IMR-90 (cell line): ENCODE data around the gene CLTA. TPM values are rescaled to one million over a fixed set of nuclear protein-coding genes. Genes with fewer than 3 reads are reported as not detected.

Experiments
- ATAC-seq: fragments of 200-7000 bp; cut with Tn5 transposase; 2 replicates; pipeline ENCODE4 v1.9.1; 2020; ENCODE audit warnings: low read depth, mild to moderate bottlenecking, moderate library complexity
- BruUV-seq: library from RNA; stranded (reverse); fragments of 400-500 nt; replicated peaks from 2 replicates; lab custom pipeline; 2021; lab: Mats Ljungman, UMichigan
- CTCF ChIA-PET: fragments of 300-600 bp; formaldehyde crosslinking; extraction: SDS; loops from one replicate; lab custom pipeline; 2021; ENCODE audit warnings: antibody characterized with exemption; lab: Yijun Ruan, JAX
- POLR2A ChIA-PET: fragments of 300-600 bp; sonication (Branson Sonifier 250); formaldehyde crosslinking; loops from one replicate; lab custom pipeline; 2022; ENCODE audit warnings: antibody characterized with exemption; ENCODE audit not compliant: unreplicated experiment; lab: Charles Lee
- DNase-seq: peaks from one replicate; pipeline ENCODE4 v3.0.0; 2013
- H2AFZ ChIP-seq: replicated peaks from 2 replicates; pipeline ENCODE3; 2013; ENCODE audit warnings: low read length, mild to moderate bottlenecking; ENCODE audit not compliant: poor library complexity
- H2AK5ac ChIP-seq: 2 replicates; pipeline ENCODE4 v1.6.1; 2013; ENCODE audit warnings: low read depth, low read length, inconsistent platforms
- H2AK9ac ChIP-seq: replicated peaks from 2 replicates; pipeline ENCODE3; 2013; ENCODE audit warnings: mild to moderate bottlenecking, low read depth, low read length, moderate library complexity; ENCODE audit not compliant: poor library complexity
- H2BK120ac ChIP-seq: 2 replicates; pipeline ENCODE4 v1.6.1; 2013; ENCODE audit warnings: low read depth, low read length, inconsistent platforms
- H2BK15ac ChIP-seq: 3 replicates; pipeline ENCODE4 v1.6.1; 2013; ENCODE audit warnings: low read depth, low read length, inconsistent platforms
- H2BK20ac ChIP-seq: 2 replicates; pipeline ENCODE4 v1.6.1; 2013; ENCODE audit warnings: low read depth, mild to moderate bottlenecking, inconsistent platforms, low read length, moderate library complexity
- H2BK5ac ChIP-seq: 2 replicates; pipeline ENCODE4 v1.6.1; 2013; ENCODE audit warnings: mild to moderate bottlenecking, low read depth, low read length, inconsistent platforms; ENCODE audit not compliant: poor library complexity, severe bottlenecking
- H3K14ac ChIP-seq: replicated peaks from 2 replicates; pipeline ENCODE4 v1.6.1; 2013; ENCODE audit warnings: low read depth, low read length, inconsistent platforms
- H3K18ac ChIP-seq: 2 replicates; pipeline ENCODE4 v1.6.1; 2013; ENCODE audit warnings: low read depth, low read length, control low read depth
- H3K23ac ChIP-seq: 2 replicates; pipeline ENCODE4 v1.6.1; 2013; ENCODE audit warnings: low read depth, low read length, inconsistent platforms
- H3K27ac ChIP-seq: 2 replicates; pipeline ENCODE4 v1.5.1; 2013; ENCODE audit warnings: mild to moderate bottlenecking, control low read depth, low read length; ENCODE audit not compliant: insufficient read depth
- H3K27me3 ChIP-seq: 2 replicates; pipeline ENCODE4 v1.6.1; 2013; ENCODE audit warnings: low read length; ENCODE audit not compliant: control insufficient read depth, insufficient read depth
- H3K36me3 ChIP-seq: 2 replicates; pipeline ENCODE4 v1.6.1; 2013; ENCODE audit warnings: low read length, mixed read lengths; ENCODE audit not compliant: control insufficient read depth, insufficient read depth
- H3K4ac ChIP-seq: 2 replicates; pipeline ENCODE4 v1.6.1; 2013; ENCODE audit warnings: low read depth, low read length, inconsistent platforms
- H3K4me1 ChIP-seq: 2 replicates; pipeline ENCODE4 v1.6.1; 2013; ENCODE audit warnings: low read length, mixed read lengths; ENCODE audit not compliant: control insufficient read depth, insufficient read depth
- H3K4me2 ChIP-seq: 2 replicates; pipeline ENCODE4 v1.6.1; 2013; ENCODE audit warnings: low read depth, mild to moderate bottlenecking, control low read depth, low read length, moderate library complexity
- H3K4me3 ChIP-seq: 2 replicates; pipeline ENCODE4 v1.5.1; 2013; ENCODE audit warnings: low read depth, mild to moderate bottlenecking, control low read depth, low read length, moderate library complexity; ENCODE audit not compliant: insufficient read depth
- H3K56ac ChIP-seq: 2 replicates; pipeline ENCODE4 v1.6.1; 2013; ENCODE audit warnings: low read length, inconsistent platforms; ENCODE audit not compliant: insufficient read depth; ENCODE audit errors: extremely low read depth
- H3K79me1 ChIP-seq, 2 experiments: 2 replicates each; pipeline ENCODE4 v1.6.1; 2013; ENCODE audit warnings: low read length in 2 of 2, inconsistent platforms in 1 of 2, low read depth in 1 of 2
- H3K9ac ChIP-seq: 2 replicates; pipeline ENCODE4 v1.6.1; 2013; ENCODE audit warnings: low read depth, low read length, control low read depth
- H3K9me1 ChIP-seq: 2 replicates; pipeline ENCODE4 v1.6.1; 2013; ENCODE audit warnings: low read length, inconsistent platforms; ENCODE audit not compliant: insufficient read depth
- H3K9me3 ChIP-seq: 2 replicates; pipeline ENCODE4 v1.6.1; 2013; ENCODE audit warnings: low read length; ENCODE audit not compliant: control insufficient read depth, insufficient read depth
- H4K20me1 ChIP-seq: 2 replicates; pipeline ENCODE4 v1.6.1; 2013; ENCODE audit warnings: low read length, inconsistent platforms; ENCODE audit not compliant: insufficient read depth
- H4K5ac ChIP-seq: 2 replicates; pipeline ENCODE4 v1.6.1; 2013; ENCODE audit warnings: mild to moderate bottlenecking, low read depth, low read length, control low read depth
- H4K8ac ChIP-seq, 2 experiments: 2 replicates each; pipeline ENCODE4 v1.6.1; 2013; ENCODE audit warnings: low read depth in 2 of 2, low read length in 2 of 2, control low read depth in 1 of 2, inconsistent platforms in 1 of 2
- H4K91ac ChIP-seq: 2 replicates; pipeline ENCODE4 v1.6.1; 2013; ENCODE audit warnings: low read depth, low read length, inconsistent platforms; ENCODE audit not compliant: insufficient read depth
- BHLHE40 ChIP-seq: fragments of 150-350 bp; IDR thresholded peaks from 2 replicates; pipeline ENCODE4 v1.6.1; 2016; ENCODE audit warnings: mild to moderate bottlenecking, low read depth, low read length
- CEBPB ChIP-seq: IDR thresholded peaks from 2 replicates; pipeline ENCODE4 v1.6.1; 2012; ENCODE audit warnings: low read depth, low read length, improper control_type of control experiment
- CHD1 ChIP-seq: IDR thresholded peaks from 2 replicates; pipeline ENCODE4 v1.6.1; 2012; ENCODE audit warnings: low read depth, low read length, improper control_type of control experiment
- CTCF ChIP-seq: conservative IDR thresholded peaks from 2 replicates; pipeline ENCODE4 v1.5.1; 2012; ENCODE audit warnings: mild to moderate bottlenecking, low read depth, low read length, improper control_type of control experiment
- ELK1 ChIP-seq: fragments of 150-350 bp; IDR thresholded peaks from 2 replicates; pipeline ENCODE4 v1.6.1; 2016; ENCODE audit warnings: low read depth, mild to moderate bottlenecking, low read length, moderate library complexity, borderline replicate concordance
- FOS ChIP-seq: fragments of 150-350 bp; IDR thresholded peaks from 2 replicates; pipeline ENCODE4 v1.6.1; 2016; ENCODE audit warnings: low read depth, low read length
- MAFK ChIP-seq: IDR thresholded peaks from 2 replicates; pipeline ENCODE4 v1.6.1; 2012; ENCODE audit warnings: low read depth, low read length, improper control_type of control experiment
- MAZ ChIP-seq: IDR thresholded peaks from 2 replicates; pipeline ENCODE4 v1.6.1; 2012; ENCODE audit warnings: low read depth, mild to moderate bottlenecking, low read length, improper control_type of control experiment, moderate library complexity, borderline replicate concordance
- MXI1 ChIP-seq: IDR thresholded peaks from 2 replicates; pipeline ENCODE4 v1.6.1; 2012; ENCODE audit warnings: low read depth, mild to moderate bottlenecking, low read length, moderate library complexity, borderline replicate concordance
- NFE2L2 ChIP-seq: fragments of 150-350 bp; IDR thresholded peaks from 2 replicates; pipeline ENCODE4 v1.6.1; 2016; ENCODE audit warnings: low read depth, mild to moderate bottlenecking, low read length
- POLR2A ChIP-seq: IDR thresholded peaks from 2 replicates; pipeline ENCODE4 v1.6.1; 2012; ENCODE audit warnings: mild to moderate bottlenecking, low read depth, low read length
- RCOR1 ChIP-seq: IDR thresholded peaks from 2 replicates; pipeline ENCODE4 v1.6.1; 2012; ENCODE audit warnings: mild to moderate bottlenecking, low read length, improper control_type of control experiment; ENCODE audit not compliant: insufficient replicate concordance
- RFX5 ChIP-seq: IDR thresholded peaks from 2 replicates; pipeline ENCODE4 v1.8.0; 2012; ENCODE audit warnings: low read depth, mild to moderate bottlenecking, low read length, moderate library complexity
- SMC3 ChIP-seq: fragments of 150-350 bp; IDR thresholded peaks from 2 replicates; pipeline ENCODE4 v1.6.1; 2016; ENCODE audit warnings: low read depth, mild to moderate bottlenecking, antibody characterized with exemption, low read length, moderate library complexity
- USF2 ChIP-seq: fragments of 150-350 bp; IDR thresholded peaks from 2 replicates; pipeline ENCODE4 v1.6.1; 2017; ENCODE audit warnings: mild to moderate bottlenecking, antibody characterized with exemption, low read length, low read depth
- WGBS, 2 experiments: methylation state at CpG; one replicate each; pipeline versions ENCODE4 v1.1.5 to v1.1.7; 2013; ENCODE audit warnings: missing lambda C conversion rate in 2 of 2; ENCODE audit not compliant: insufficient read length in 1 of 2; ENCODE audit errors: extremely low coverage in 2 of 2; 5-methylcytosine and 5-hydroxymethylcytosine counted together
- dilution Hi-C: fragments of 300-500 bp; cut with HindIII; formaldehyde crosslinking; loops from one replicate; pipeline ENCODE4 v1.14.3; 2018; ENCODE audit warnings: low sequenced_read_pairs; ENCODE audit not compliant: unreplicated experiment
- in situ Hi-C: fragments of 300-500 bp; cut with MboI; formaldehyde crosslinking; loops from 3 replicates; pipeline ENCODE4 v1.14.3; 2019; ENCODE audit warnings: low sequenced_read_pairs, inconsistent platforms, mixed read lengths
- intact Hi-C: fragments of 100-400 bp; cut with micrococcal nuclease; formaldehyde crosslinking; loops from 2 replicates; pipeline ENCODE4 v1.10.0; 2022
- polyA plus RNA-seq, 3 experiments: library from polyadenylated mRNA; depleted of rRNA; stranded (reverse); fragments of >200 nt; gene quantifications; 2 replicates each; pipeline ENCODE4 v1.2.3, GENCODE V29; 2012; ENCODE audit warnings: low replicate concordance in 1 of 3
- total RNA-seq: library from RNA; depleted of rRNA; stranded (reverse); fragments of >200 nt; gene quantifications from 2 replicates; pipeline ENCODE4 v1.2.3, GENCODE V29; 2012

Gene CLTA
- total and polyA plus RNA-seq, 2 of the 4 experiments (the other 2 are of a cell fraction), result 133 to 246 TPM

DNA sequence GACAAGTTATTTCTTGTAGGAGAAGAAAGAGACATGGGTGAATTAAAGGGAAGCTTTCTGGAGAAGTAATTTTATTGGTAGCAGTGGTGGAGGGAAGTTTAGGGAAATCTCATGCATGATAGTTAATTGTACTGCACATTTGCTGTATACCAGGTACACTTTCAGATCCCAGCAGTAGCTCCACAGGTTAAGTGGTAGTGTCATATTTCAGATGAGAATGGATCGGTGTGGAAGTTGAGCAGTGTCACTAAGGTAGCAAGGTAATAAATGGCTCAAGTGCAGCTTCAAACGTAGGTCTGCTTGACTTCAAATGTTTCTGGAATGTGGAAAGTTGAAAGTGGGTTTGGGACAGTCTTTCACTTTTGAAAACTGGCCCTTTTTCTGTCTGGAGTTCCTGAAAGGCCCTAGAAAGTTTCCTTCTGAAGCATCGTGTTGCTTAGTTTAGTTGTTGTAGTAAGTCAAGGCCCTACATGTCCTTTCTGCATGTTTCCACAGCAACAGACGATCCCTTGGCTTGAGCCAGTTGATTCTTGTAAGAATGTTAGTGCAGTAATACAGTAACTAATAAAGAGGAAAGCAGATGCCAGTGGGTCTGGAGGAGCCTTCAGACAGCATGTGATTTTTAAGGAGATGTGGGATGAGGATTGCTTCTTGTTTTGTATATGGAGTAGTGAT is 3.7 kb downstream of the CLTA start:
- Histone ChIP-seq H2BK120ac (no peak overlapping the region), H3K4me2 (peak overlapping the region; percentile 62), H2AFZ (no peak overlapping the region), H3K9me3 (no peaks in the 10 kb centered on the region), H3K79me1 (peaks cover 8 to 61% of the 10 kb centered on the region in 2 experiments; a peak in 3 of 4 replicates), H3K4ac (no peak overlapping the region), H3K27me3 (no peaks in the 10 kb centered on the region), H2AK9ac (no peak overlapping the region), H4K5ac (no peak overlapping the region), H4K91ac (no peak overlapping the region), H3K4me1 (peaks cover 11% of the 10 kb centered on the region), H3K56ac (no peak overlapping the region), H2BK15ac (no peak overlapping the region), H2BK20ac (no peak overlapping the region), H3K14ac (no peak overlapping the region), H2AK5ac (no peak overlapping the region), H3K9ac (no peak overlapping the region; the same call in 1 of the 2 replicates), H2BK5ac (peak overlapping the region; percentile 32), H4K20me1 (peaks cover 59% of the 10 kb centered on the region), H3K23ac (peak overlapping the region; percentile 86; the same call in 1 of the 2 replicates), H3K9me1 (peaks cover 12% of the 10 kb centered on the region), H4K8ac (peak overlapping the region in 1 of 2 experiments; percentile 31; a peak in 1 of 4 replicates), H3K18ac (no peak overlapping the region), H3K36me3 (peaks cover 13% of the 10 kb centered on the region), H3K4me3 (no peak overlapping the region), H3K27ac (no peak overlapping the region)
- ATAC-seq (no peak), DNase-seq (peak; percentile 25)
- no TSS peak for BruUV-seq
- dilution Hi-C loops (no loop called here), intact Hi-C loops (loop anchor here (5.0 kb wide), 2 partner anchors 92 to 133 kb away; no protein-coding TSS in a partner anchor), in situ Hi-C loops (no loop called here)
- POLR2A ChIA-PET, result no interaction called here
- 75% methylated on average over 2 of the region's 4 CpGs; no CpG with 5 or more reads in 1 of the 2 experiments for WGBS, 2 experiments
- CTCF ChIA-PET, result interaction anchor here (0.6 kb wide), 1 partner anchor 75 kb away, joined by 3 read pairs; no protein-coding TSS in a partner anchor
- TF ChIP-seq MAFK, result no peak
- no peak for TF ChIP-seq RFX5
- TF ChIP-seq NFE2L2, result no peak
- no peak for TF ChIP-seq SMC3
- no peak for TF ChIP-seq ELK1
- no peak for TF ChIP-seq USF2
- no peak for TF ChIP-seq CTCF
- no peak for TF ChIP-seq POLR2A
- TF ChIP-seq BHLHE40, result no peak
- TF ChIP-seq CEBPB, result no peak
- TF ChIP-seq FOS, result no peak
- no peak for TF ChIP-seq RCOR1
- TF ChIP-seq CHD1, result no peak
- no peak for TF ChIP-seq MXI1
- no peak for TF ChIP-seq MAZ
